Hepatic stellate cell (primary cell): ENCODE data around the gene LTF.
A peak's percentile ranks its signal among the peaks of the same experiment; 100 is the strongest.

Experiments
- DNase-seq: peaks from one replicate; pipeline ENCODE4 v3.0.0; 2011; ENCODE audit warnings: low spot score

The LTF gene

DNA sequence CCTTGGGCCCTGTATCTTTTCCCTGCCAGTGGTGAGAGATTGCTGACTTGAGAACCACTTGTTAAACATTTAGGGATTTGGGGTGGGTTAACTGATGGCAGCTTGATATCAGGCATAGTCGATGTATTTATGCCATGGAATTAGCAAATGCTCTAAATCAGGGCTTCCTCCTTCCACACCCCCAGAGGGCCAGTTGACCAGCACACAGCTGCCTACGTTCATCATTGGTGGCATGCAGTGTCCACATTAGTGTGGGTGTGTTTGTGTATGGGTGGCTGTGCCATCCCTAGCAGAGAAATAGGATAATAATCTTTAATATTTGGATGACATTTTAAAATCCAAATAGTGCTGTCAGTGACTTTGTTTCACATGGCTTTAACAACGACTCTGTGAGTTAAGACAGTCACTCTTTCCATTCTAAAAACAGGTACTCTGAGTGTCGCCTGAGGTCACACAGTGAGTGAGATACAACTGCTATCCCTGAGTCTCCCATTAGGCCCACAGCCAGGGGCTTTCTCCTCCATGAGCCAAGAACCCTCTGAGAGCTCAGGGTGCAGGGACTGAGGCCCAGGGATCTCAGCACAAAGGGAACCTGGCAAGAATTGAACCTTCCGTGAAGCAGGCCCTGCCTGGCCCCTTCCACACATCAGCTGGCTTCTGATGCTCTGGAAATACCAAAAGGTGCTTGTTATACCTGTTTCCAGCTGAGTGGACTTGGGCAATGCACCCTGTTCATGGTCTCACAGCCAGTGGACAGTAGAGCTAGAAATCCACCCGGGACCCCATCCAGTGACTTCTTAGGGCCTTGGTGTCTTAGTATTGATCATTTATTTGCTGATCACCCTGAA lies 4.3 kb upstream of the LTF start:
- no peak for DNase-seq

DNA sequence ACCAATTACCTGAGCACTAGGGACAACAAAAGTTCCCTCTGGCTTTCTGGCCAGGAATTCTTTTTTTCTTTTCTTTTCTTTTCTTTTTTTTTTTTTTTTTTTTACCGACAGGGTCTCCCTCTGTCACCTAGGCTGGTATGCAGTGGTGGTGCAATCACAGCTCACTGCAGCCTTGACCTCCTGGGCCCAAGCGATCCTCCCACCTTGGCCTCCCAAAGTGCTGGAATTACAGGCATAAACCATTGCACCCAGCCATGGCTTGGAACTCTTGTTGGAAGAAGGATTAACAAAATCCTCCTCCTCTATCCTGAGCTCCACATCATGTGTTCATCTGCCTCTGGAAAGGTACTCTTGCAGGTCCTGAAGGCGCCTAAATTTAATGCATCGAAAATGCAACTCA lies 2.9 kb upstream of the LTF start:
- DNase-seq: no peak

DNA sequence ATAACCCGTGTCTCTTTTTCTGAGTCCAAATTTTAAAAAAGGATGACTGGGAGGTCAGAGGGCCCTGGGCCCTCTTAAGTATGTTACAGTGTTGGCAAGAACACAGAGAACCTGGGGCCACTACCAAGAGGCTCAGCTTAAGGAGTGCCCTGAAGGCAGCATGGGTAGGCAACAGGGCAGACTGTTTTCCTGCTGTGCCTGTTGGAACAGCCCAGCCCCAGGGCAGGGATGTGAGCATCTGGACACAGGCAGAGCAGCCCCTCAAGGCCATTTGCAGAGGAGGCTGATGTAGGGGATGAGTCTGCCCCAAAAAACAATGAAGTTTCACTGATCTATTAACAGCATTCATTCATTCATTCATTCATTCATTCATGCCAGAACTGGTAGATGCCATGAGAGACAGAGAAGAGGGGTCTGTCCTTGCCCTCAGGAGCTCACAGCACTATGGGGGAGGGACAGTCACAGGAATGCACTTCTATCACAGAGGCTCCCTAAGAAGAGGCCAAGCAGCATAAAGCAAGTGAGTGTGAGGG lies 2.2 kb upstream of the LTF start:
- DNase-seq: no peak

DNA sequence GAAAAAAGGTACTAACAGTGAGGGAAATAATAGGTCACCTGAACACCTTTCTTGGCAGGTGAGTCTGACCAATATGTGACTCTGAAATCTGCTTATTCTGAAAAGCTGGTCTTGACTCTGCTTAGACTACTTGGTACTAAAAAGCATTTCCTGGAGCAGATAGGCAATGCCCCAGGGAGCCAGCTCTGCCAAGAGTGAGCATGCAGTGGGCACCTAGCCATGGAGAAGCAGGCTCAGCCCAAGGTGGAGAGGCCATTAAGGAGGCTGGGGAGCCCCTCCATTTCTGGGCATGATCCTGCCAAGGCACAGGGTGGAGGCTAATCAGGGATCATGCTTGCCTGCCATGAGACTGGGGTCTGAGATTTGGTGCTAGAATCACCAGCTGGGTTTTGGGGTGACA lies 1.6 kb upstream of the LTF start:
- no peak for DNase-seq

DNA sequence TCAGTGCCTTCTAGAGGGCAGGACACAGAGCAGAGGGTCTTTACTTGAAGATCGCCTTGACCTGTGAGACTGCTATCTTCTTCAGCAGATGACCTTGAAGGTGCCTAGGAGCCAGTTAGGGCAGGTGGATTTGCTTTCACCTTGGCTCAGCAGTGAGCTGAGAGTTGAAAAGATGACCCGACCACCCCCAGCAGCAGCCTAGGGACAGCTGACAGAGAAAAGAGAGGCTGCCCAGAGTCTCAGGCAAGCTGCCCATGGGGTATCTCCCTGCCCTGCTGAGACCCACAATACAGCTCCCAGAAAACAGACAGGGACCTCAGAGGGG lies 453 bp upstream of the LTF start:
- no peak for DNase-seq

DNA sequence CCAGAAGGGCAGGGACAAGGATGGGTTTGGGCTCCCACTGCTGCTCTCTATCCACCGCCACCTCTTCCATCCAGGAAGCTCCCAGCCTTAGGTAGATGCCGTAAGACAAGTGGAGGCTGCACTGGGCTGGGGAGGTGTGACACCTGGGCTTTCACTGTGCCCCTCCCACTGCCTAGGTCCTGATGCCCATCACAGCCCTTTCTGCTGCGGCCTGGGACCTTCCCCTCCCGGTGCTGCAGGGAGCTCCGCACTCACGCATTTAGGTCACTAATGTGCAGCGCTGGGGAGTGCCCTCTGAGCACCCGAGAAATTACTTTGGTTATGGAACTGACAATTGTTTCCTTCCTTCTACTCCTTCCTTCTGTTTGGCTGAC lies 850 bp downstream of the LTF start:
- no peak for DNase-seq

DNA sequence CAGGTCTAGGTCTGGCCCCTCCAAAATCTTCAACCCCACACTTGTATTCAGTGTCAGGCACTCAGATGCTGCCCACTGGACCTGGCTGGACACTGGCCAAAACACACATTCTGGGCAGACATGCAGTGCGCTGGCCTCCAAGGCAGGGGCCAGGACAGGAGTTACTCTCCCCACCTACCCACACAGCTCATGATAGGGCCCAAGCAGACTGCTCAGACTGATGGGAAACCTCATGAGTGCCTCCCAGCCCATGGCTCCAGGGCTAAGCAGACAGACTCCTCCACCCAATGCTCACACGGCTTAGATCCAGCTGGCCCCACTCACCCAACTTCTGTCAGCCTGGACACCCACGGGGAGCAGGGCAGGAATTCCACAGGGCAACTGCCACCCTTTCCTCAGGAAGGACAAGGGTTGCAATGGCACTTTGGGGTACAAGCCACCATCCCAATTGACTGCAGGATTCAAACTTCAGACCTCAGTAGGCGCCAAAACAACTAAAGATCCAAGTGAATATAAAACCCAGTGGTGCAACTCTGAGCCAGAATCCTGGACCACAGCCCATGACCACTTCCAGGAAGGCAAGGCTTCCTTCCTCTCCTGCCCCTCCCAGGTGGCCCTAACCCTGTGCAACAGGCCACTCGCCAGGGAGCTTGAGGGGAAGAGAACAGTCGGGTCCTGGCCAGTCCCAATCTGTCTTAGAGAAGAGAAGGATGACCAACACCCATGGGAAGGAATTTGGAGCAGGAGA lies 1.4 kb downstream of the LTF start:
- DNase-seq: no peak

DNA sequence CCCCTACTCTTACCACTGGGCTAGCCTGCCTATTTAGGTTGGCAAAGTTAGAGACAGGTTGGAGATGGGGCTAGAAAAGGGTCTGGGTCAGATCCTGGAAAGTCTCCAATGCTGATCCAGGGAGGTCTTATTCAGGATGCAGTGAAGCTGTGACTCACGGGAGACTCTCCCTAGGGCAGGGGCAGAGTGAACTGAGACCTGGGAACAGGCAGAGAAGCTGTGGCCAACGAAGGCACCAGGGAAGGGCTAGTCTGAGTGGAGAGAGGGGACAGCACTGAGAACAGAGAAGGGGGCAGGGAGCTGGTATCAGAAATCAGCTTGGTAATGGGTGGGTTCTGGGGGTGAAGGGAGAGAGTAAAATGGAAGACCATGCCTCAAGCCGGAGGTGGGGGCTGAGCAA lies 2.2 kb downstream of the LTF start:
- DNase-seq: no peak

DNA sequence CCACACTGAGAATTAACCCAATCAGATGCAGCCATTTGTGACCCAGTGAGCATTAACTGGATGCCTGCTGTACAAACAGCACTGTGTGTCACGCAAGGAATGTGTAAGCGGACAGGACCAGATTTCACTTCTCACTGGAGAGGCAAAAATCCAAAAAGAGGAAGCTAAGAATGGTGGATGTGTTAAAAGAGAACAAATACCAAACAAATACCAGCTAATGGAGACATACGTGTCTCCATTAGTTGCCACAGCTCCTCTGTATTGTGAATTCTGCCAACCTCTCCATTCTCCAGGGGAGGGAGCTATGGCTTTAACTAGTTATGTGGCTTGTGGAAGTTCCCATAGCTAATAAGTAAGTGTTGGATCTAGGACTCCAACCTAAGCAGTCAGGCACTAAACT lies 2.6 kb downstream of the LTF start:
- DNase-seq: peak; percentile 65

DNA sequence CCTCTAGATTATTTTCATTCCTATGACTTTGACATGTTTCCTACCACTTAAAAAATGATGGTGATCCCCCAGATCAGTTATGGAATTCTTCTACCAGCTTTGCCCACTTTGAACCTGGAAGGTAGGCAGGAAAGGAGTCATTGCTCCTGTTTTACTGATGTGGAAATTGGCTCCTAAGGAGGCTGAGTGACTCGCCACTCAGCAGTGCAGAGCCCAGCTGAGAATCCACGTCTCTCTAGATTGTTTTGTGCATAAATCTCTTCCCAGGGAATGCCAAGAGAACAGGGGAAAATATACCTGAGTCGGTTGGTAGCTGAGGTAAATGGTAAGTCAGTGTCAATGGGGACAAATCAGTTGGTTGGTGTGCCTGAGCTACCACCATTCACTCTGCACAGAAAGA lies 4.7 kb downstream of the LTF start:
- no peak for DNase-seq

DNA sequence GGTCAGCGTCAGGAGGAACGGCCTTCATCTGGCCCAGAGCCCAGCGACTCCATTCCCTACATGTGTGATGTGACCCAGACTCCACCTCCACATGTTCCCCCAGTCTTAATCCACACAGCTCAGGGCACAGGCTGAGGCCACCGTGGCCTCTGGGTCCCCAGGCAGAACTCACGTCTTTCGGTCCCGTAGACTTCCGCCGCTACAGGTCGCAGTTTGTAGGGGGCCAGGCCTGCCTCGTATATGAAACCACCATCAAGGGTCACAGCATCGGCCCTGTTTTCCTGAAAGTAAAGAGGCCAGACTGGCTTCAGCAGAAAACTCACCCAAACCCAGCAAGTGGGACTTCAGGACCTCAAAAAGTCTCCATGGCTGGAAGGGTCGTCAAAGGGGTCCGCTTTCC lies 8.6 kb downstream of the LTF start:
- DNase-seq: no peak

DNA sequence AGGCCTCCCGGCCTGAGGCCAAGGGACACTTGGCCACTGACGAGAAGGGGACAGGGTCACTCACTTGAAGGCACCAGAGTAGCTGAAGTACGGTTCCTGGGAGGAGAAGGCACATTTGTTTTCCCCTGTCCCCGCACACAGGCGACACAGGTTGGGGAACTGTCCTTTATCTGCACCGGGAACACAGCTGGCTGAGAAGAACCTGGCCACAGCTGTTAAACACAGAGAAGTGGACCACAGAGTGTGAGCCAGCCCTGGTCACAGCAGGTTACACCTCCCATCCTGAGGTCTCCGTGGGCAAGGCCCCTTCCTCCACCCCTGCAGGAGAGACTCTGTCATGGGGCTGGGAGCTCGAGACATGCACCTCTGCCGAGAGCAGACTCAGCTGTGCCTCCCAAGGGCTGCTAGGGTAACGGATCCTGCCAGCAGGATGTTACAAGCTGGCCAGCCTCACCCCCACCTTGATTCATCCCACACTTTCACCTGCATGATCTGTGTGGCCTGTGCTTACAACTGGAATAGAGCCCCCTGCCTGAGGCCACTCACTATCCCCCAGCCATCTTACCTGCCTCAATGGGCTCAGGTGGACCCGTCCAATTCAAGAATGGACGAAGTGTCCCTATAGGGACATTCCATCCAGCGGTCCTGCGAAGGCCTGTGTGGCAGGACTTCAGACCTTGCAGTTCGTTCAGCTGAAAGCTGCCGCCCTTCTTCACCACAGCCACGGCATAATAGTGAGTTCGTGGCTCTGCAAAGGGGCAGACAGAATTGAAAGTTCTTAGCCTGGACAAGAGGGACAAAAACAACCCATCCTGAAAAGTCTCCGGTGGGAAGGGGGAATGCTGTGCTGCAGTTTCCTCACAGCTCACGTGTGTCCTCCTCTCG lies 9.2 kb downstream of the LTF start:
- no peak for DNase-seq

DNA sequence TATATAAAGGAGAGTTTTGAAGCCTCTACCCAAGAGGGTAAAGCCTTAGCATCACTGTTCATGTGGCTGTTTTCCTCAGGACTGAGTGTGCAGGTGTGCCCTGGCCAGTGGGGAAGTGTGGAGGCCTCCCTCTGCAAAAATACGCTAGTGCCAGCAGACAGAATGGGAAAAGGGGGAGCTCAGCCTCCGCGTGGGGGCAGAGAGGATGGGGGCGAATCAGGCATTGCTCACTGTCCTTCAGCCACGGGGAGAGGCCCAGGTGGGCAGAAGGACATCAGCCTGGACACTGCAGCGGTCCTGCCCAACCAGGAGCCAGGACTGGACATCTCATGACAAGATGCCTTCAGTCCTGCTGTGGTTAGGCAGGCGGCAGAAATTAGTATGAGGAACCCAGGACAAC lies 10.1 kb downstream of the LTF start:
- no peak for DNase-seq

DNA sequence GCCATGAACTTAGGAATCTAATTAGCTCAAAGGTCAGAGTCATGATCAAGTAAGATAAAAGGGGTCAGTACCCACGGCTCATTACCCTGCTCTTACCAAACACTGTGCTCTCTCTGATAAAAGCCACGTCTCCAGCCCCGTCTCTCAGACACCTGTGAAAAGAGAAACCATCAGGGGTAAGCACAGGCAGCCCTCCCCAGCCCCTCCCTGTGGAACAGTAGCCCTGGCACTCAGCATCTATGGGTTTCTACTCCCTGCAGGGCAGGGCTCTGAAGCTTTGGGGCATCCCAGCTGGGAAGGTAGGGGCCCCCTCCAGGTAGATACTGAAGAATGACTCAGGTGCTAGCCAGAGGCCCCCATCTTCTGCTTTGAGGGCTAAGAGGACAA lies 10.5 kb downstream of the LTF start:
- no peak for DNase-seq

DNA sequence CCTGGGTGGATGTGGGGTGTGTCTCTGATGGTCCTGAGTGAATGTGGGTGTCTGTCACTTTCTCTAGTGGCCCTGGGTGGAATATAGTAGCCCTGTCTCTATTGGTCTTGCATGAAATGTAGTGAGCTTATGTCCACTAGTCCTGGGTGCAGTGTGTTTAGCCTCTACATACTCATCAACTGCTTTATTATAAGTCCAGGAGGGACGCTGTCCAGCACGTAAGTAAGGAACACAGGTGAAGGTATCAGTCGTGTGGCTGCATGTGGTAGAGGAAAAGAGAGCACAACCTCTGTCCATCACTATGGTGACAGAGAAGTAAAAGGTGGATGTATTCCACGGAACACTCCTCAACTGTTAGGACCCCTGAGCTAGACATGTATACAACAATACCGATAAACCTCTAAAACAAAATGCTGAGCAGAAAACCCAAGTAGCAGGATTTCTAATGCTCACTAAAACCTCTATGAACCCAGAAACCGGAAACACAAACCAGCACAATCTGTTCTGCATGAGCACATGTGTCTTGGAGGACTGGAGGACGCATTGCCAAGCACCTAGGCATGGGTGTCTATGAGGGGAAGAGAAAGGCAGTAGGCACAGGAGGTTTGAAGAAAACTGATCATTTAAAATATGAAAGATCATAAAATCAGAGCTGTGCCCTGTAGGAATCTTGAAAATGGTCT lies 11.0 kb downstream of the LTF start:
- DNase-seq: no peak

DNA sequence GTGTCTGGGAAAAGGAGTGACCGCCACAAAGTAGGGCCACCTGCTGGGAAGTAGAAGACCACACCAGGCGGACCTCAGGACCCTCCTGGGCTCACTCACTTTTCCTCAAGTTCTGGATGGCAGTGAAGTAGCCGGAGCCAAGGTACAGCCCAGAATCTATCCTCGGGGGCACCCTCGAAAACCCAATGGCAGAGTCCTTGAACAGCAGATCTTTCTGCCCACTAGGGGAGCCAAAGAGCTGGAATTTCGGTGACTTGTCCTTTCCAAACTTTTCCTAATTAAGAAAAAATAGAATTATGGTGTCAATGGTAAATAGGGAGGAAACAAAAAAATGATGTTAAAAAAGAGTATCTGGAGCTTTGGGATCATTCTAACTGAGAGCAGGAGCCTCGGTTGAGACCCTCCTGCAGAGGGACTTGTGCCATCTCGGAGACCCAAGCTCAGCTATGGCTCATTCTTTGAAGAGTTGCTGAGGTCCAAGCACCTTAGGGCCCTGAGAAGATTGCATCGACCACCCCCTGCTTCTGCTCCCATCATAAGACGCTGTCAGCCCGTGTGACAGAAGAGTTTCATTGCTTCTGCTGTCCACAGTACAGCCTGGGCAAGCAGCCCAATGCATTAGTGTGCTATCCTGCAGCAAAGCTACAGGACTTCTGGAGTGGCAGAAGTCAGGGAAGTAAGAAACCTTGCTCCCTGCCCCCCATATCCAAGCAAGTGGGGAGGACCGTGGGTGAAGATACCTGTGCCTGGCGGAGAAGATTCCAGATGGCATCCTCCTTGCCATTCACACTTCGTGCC lies 14.8 kb downstream of the LTF start:
- peak; percentile 50 for DNase-seq

DNA sequence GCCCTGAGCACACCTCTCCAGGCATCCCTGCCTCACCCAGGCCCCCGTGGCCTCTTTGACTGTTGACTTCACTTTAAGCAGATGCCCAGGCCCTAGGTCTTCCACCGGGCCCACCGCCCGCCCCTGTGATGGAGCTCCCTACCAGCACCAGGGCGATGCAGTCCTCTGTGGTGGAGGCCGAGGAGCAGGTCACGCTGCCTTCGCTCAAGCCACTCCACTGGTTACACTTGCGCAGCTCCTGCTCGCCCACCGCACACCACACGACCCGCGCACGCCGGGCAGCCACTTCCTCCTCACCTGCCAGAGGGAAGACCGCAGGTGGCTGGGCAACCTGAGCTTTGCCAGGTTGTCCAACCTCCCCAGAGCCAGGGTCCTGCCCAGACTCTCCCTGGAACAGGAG lies 16.0 kb downstream of the LTF start:
- DNase-seq: no peak

DNA sequence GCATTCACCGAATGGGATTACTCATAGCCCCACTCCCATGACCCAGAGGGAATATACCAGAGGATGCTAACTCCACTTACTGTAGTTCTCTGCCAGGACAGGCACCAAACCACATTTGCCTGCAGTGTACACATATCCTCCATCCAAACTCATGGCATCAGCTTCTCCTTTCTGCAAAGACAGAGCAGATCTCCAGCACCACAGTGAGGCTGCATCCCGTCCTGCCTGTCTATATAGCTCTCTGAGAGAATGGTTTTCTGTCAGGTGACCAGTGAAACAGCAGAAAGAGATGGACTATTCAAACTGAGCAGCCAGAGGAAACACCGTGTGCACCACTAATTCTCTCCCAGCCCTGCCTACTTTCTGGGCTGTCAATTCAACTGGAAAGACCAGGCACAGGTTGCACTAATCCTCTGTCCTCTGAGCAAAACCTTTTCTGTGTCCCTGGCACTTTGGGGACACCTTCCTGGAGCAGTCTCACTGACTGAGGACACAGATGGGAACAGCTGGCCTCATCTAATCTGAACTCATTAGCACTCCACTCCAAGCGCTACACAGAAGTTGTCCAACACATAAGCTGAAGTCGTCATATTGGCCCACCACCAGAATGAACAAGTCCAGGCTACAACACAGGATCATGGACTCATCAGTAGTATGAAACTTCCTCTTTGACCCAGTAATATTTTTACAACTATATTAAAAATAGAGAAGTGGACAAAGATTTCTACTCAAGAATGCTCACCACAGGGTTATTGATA lies 17.3 kb downstream of the LTF start:
- DNase-seq: no peak

DNA sequence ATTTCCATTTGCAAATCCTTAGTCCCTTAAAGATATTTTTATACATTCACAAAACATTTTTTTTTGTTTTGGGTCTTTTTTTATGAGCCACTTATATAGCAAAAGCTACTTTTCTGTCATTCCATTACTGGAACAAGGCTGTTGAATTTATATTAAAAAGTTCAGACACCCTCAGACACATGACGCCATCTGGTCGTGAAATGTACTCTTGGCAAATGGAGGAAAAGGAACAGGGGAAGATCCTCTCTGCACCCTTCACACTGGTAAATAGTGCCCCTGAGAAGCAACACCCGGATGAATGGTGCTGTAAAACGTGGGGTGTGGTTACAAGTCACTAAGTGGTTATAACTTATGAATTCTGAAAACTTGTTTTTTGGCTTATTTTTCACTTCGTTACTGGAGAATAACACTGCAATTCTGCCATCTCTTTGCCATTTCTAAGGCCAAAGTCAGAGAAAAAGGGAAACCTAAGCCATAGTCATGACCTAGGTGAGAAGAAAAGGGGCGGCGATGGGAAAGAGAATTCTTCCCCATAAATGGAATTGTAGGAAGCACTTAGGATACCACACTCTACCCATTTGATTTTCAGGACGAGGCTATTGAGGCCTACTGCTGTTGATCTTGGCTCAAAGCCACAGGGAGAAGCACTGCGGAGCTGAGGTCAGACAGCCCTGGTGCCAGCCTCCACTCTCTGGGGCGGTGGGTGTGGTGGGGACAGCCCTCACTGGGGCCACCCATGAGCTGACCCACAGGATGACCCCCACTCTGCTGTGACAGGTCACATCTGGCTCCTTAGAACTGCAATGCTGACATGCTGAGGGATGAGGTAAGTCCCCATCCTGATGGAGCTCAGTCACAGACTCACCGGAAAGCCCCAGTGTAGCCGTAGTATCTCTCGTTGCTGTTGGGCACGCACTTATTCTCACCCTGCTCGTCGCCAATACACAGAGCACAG lies 21.9 kb downstream of the LTF start:
- DNase-seq: no peak
